Islet precursor cell (in vitro differentiated cells): ENCODE data around the gene MAGI3.
"Not testable (repeated sequence)": the region's sequence is repeated elsewhere in the genome, so short reads cannot be mapped to it uniquely, and the experiment has no call there.

ENCODE experiments used
- DNase-seq: peaks from one replicate; pipeline ENCODE4 v3.0.0-alpha.2; 2018

The MAGI3 gene

DNA sequence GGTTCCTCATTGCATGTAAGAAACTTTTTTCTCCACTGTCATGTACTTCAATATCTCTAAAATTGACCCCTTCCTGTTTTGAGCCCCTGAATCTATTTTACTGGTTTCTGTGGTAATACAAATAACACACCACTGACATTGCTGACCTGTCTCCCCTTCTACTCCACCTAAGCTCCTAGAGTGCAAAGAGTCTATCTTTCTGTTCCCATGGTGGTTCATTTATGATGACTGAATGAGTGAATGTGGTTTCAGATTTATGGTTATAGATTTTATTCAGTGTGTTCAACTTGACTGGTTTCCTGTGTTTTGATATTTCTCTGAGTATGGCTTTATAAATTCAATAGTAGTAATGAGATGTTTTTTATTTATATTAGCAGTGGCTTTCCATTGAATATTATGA lies 127.7 kb downstream of the MAGI3 start:
- no peak for DNase-seq

DNA sequence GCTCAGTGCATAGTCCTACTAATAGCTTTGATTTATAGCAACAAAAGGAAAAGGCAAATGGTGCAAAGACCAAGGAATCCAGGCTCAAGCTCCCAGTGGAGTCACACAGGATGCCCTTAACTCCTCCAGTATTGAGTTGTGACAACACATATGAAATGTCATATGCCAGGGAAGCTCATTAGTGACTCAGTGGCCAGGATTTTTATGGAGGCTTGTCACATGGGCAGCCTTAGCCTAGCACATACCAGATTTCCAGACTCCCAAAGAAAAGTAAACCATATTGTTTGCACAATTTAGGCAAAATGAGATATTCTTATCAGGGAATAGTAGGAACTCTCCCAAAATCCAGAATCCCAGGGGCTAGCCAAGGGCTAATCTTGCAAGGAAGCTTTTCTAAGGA lies 129.2 kb downstream of the MAGI3 start:
- no peak for DNase-seq

DNA sequence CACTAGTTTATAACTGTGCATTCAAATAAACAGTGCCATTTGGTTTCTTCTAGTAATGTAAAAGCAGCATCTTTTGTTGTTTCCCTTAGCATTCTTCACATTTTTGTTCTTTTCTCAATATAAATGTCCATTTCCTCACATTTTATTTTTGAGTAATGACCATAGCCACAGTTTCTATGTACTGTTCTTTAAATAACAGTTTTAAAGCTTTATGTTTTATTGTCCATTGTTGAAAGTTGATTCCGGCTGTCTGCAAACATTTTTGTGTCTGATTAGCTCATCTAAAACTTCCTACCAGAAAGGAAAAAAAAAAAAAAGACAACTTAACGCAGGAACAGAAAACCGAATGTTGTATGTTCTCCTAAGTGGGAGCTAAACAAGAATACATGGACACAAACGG lies 139.7 kb downstream of the MAGI3 start:
- no peak for DNase-seq

DNA sequence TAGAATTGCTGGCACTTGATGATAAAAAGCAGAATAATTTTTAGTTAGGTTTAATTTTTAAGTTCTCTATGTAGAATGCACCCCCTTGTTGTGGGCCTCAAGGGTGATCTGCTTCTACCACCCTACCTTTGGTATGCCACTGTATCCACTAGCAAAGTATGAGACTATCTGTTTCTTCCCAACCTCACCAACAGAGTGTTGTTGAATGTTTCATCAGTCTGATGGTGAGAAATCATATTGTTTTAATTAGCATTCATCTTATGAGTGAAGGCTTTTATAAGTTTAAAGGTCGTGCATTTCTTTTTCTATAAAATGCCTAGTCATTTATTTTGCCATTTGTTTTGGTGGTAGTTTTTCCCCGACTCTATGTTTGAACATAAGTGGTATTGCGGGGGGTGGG lies 141.0 kb downstream of the MAGI3 start:
- DNase-seq = no peak

DNA sequence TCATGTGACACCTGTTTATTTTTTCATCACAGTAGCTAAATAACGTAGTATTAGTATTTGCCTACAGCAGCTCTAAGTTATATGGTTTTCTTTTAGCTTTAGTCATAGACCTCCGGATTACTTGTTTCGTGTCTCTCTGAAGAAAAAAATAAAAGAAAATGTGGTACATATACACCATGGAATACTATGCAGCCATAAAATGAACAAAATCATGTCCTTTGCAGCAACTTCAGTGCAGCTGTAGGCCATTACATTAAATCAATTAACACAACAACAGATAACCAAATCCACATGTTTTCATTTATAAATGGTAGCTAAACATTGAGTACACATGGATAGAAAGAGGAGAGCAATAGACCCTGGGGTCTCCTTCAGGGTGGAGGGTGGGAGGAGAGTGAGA lies 142.7 kb downstream of the MAGI3 start:
- DNase-seq = no peak

DNA sequence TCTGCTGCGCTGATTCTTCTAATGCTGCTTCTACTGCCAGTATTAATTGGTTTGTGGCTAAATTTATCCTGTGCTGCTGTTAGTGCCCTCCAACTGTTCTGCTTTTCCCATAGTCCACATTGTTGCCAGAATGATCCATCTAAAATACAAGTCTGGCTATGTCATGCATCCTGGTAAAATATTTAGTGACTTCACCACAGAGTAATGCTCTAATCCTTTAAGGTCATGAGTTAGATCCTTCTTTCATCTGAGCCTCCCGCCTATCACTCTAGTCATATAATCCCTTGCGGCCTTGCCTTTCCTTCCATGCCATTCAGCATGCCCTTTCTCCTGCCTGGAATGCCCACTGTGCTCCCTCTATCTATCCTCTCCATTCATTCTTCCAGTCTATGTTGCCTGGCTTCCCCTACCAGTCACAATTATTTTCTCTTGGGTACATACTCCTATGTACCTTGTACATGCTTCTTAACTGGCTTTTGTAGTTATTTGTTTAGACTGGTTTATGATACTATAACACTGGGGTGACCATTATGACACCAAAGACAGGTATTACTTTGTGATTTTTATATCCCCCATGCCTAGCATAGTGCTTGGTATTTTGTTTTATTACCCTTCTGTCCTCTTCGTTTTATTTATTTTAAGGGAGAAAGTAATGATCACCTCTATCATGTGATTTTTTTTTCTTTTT lies 144.0 kb downstream of the MAGI3 start:
- peak; percentile 73 for DNase-seq

DNA sequence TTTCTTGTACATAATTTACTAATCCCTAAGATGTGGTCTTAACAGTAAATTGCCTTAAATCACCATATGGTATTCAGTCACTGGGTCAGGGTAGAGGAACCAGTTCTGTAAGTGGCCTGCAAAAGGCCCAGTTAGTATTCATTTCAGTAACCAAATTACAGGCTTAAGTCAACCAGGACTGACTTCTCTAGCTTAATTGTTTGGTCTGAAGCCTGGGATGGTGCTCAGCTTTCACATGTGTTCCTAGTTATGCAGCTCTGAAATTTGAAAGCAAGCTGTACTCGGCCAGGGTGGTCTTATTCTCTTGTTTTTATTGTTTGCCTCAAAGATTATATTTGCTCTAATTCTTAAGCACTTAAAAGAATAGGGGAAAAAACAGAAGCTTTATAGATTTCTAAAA lies 144.6 kb downstream of the MAGI3 start:
- peak; percentile 63 for DNase-seq

DNA sequence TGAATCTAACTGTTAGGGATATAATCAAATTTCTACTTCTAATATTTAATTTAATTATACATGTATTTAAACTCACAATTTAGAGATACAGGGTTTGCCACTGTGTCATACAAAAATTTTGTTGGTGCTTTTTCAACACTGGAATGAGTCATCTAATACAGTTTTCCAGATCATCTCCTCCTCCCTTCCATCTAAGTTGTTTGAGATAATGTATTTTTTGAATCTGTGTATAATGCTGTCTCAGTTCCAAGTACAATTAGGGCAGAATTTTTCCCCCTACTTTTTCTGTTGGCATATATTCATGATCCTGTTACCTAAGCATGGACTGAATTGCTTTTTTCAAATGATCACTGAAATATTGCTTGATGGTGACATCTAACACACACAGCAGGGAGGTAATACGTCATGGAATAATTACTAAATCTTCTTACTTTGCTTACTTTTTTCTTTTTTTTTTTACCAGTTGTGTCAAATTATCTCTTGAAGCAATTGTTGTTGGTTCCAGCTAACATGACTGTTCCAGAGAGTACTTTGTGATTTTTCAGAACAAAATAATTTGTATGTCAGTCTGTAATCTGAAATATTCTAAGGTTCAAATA lies 146.0 kb downstream of the MAGI3 start:
- no peak for DNase-seq

DNA sequence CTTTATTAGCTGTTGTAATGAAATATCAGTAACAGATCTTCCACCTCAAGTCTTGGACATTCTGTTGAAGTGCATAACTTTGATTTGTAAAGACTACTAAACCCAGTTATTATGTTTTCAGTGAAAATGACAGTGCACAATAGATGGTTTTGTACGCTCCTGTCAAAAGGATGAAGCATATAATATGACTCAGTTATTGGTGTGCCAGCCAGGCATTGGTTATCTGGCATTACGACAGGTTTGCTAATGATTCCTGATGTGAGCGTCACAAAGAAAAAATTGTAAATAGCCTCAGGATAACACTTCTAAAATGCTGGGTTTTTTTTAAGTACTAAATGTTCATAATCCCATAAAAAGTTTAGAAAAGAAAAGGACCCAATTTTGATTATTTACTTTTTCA lies 147.9 kb downstream of the MAGI3 start:
- no peak for DNase-seq

DNA sequence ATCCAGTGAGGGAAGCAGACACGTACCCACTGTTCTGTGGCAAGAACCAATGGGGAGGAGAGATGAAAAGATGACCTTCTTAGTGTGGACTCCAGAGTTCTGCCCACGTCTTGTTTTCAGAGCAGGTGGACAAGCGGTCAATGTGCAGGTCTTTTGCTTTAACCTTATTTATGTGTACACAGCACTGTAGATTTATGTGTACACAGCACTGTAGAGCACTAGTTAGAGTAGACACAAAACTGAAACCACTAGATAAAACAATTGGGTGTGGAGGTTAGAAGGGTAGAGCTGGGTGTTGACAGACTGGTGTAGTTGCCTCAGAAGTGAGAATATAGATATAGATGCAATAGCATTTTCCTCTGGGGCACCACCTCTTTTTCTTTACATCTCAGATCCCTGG lies 150.0 kb downstream of the MAGI3 start:
- no peak for DNase-seq

DNA sequence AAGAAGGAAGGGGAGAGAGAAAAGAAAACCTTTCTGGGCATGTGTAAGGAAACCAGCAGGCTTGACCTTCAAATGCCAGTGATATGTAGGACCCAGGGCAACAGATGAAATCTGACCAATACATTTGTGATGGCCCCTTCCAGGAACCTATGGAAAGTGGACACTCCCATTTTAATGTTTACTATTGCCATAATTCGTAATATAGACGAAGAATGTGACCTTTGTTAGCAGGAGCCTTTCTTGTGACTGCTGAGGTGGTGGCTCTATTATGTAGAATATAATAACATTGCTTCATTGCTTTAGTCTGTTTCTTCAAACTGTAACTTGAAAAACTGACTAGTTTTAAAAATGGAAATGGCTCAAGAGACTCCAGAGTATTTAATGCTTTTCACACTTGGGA lies 150.8 kb downstream of the MAGI3 start:
- DNase-seq = no peak

DNA sequence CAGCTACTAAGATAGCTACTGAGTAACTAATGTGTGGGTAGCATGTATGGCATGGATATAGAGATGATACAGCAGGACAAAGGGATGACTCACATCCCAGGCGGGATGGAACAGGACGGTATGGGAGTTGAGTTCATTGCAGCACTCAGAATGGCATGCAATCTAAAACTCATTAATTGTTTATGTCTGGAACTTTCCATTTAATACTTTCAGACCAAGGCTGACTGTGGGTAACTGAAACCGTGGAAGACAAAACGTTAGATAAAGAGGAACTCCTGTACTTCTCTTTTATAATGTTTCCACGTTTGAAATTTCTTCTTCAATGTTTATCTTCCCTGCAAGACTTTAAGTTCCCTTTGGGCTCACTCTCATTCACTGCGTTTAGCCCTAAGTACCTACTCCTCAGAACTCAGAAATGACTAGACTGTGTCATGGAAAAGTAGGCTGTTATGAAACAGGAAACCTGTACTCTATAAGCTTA lies 151.9 kb downstream of the MAGI3 start:
- DNase-seq = peak; percentile 71

DNA sequence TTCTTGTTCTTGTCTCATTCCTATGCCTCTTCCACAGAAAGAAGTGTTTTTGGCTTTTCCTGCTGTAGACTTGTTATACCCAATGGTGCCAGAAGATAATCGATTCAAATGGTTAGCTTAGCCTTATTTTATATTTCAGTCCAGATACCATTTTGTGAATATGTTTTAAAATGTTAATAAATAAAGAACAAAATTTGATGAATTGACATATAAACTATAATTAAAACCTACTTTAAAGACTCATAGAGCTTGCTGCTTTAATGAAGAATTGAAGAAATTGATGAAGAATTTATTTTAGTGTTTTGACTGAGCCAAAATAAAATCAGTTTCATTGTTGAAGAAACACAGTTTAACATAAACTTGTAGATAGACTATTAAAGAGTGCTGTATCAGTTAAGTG lies 152.8 kb downstream of the MAGI3 start:
- DNase-seq = no peak

DNA sequence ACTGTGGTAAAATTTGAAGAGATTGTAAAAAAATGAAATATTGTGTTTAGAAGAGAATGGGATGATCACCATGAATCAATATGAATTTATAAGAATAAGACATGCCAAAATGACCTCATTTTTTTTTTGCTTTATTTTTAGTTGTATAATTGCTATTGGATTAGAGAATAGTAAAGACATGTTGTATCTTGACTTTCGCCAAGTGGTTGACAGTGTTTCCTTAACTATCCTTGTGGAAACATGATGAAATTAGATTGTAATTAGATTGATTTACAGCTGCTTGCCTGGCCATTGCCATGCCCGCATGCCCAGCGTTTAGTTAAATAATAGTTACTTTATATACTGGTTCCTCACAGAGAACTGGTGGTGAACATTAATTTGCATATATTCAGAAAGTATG lies 154.9 kb downstream of the MAGI3 start:
- no peak for DNase-seq

DNA sequence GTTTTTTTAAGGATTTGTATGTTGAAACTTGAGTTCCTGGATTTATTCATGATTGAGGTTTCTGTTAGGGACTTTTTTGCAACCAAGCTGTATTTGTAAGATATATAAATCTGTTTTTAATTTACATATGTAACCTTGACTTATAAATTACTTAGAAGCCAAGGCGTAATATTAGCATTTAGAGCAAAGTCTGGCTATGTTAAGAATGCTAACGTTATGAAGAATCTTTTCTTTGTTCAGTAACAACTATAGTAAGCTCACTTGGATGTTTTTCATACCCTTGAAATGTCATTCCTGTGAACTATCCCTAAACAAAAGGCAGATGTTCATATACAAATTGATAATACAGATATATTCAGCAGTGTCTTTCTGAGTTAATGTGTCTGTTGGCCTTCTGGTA lies 155.3 kb downstream of the MAGI3 start:
- DNase-seq = no peak

DNA sequence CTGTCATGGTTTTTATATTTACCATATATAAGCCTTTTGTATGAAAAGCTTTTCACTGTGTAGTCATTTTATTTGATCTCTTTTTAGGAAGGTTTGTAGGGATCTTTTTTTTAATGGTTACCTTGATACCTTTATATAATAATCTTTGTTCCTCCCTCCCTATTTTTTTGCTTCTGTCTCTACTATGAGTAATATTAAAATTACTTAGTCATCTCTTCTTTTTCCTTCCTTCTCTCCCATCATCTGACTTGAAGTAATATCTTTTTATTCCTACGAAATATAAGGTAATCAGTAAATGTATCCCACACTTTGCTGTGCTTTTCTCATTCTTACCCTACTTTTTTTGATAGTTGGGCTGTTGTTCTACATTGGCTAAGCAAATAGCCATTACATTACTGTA lies 161.4 kb downstream of the MAGI3 start:
- DNase-seq = no peak

DNA sequence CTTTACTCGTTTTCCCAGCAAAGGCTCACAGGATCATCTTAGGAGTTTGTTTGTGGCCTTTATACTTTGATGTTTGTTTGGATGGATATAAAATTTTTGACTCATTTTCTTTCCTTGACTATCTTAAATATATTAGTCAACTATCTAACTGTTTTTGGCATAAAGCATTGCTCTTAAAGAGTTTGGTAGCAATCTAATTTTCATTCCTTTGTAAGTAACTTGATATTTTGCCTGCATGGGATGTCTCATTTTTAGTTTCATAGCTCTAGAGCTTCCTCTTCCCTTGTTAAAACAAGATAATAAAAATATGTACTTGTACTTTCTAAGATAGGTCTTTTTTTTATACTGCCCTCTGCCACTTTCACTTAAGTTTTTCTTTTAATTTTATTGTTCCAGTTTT lies 161.9 kb downstream of the MAGI3 start:
- DNase-seq = no peak

DNA sequence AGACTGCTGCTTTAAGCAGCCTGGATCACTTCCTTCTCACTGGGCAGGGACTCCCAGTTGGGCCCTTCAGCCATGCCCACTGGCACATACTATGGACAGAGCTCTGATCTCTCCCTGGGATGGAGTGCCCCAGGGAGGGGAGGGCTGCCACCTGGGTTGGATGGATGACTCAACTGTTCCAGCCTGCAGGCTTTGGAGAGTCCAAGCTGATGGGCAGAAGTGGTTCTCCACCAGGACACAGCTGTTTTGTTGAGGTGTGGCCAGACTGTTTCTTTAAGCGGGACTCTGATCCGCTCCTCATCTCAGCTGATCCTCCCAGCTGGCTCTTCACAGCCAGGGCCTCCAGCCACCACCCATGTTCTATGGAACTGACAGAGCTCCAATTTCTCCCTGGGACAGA lies 166.9 kb downstream of the MAGI3 start:
- DNase-seq = no peak

DNA sequence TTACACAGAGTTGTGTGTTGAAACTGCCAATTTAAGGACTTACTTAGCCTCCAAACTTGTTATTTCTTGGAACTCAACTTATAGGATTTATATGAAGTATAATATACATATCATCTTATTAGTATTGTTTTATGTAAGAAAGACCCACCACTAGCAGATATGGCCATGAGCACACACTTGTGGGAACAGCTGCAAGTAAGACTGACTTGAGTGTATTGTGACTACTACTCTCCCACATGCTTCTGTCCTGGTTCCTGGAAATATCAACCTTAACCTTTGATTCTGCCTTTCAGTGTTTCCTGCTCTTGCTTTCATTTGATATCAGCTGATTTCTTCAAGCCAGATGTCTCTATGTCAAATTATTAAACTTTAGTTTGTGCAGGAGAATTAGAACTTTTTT lies 175.3 kb downstream of the MAGI3 start:
- no peak for DNase-seq

DNA sequence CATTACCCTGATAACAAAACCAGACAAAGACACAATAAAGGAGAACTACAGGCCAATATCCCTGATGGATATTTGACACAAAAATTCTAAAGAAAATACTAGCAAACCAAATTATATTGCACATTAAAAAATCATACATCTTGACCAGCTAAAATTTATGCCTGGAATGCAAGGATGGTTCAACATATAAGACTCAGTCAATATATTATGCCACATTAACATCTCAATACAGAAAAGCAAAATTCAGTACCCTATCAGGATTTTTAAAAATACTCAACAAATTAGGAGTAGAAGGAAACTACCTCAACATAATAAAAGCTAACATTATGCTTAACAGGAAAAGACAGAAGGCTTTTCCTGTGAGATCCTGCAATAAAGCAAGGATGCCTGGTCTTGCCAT lies 177.1 kb downstream of the MAGI3 start:
- no peak for DNase-seq

DNA sequence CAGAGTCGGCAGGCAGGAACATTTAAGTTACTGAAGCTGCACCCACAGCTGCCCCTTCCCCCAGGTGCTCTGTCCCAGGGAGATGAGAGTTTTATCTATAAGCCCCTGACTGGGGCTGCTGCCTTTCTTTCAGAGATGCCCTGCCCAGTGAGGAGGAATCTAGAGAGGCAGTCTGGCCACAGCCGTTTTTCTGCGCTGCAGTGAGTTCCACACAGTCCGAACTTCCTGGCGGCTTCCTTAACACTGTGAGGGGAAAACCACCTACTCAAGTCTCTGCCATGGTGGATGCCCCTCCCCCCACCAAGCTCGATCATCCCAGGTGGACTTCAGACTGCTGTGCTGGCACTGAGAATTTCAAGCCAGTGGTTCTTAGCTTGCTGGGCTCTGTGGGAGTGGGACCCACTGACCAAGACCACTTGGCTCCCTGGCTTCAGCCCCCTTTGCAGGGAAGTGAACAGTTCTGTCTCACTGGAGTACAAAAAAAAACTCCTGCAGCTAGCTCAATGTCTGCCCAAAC lies 185.5 kb downstream of the MAGI3 start:
- DNase-seq = not testable (repeated sequence)

DNA sequence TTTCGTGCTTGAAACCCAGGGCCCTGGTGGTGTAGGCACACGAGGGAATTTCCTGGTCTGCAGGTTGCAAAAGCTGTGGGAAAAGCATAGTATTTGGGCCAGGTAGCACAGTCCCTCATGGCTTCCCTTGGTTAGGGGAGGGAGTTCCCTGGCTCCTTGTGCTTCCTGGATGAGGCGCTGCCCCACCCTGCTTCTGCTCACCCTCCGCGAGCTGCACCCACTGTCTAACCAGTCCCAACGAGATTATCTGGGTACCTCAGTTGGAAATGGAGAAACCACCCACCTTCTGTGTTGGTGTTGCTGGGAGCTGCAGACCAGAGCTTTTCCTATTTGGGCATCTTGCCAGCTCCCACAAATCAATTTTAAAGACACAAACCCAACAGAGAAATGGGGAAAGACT lies 186.0 kb downstream of the MAGI3 start:
- DNase-seq = no peak

DNA sequence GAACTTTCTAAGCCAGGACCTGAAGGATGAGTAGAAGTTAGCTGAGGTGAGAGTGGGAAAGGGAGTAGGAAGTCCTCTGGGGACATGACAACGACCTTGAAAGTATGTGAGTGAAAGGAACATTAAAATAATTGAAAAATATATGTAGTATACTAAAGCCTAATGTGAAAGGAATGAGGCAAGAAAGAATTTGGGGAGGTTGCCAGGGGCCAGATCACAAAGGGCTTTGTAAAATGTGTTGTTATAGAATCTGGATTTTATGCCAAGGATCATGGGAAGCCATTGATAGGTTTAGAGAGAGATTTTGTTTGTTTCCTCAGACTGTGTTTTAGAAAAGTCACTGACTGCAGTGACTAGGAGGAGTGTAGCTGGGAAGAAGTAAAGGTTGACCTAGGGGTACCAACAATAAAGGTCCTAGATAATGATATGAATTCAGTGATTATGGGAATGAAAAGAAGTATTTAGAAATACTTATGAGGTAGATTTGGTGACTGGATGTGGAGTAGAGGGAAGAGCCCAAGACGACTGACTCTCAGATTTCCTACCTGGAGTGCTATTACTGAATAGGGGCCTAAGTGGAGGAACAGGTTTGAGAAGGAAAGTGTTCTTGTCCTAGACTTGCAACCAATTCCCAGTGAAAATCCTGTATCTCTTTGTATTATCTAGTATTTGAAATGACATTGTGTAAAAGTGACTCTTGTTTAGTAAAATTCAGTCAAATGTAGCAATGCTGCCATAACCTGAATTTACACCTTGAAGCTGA lies 189.1 kb downstream of the MAGI3 start:
- DNase-seq = no peak

DNA sequence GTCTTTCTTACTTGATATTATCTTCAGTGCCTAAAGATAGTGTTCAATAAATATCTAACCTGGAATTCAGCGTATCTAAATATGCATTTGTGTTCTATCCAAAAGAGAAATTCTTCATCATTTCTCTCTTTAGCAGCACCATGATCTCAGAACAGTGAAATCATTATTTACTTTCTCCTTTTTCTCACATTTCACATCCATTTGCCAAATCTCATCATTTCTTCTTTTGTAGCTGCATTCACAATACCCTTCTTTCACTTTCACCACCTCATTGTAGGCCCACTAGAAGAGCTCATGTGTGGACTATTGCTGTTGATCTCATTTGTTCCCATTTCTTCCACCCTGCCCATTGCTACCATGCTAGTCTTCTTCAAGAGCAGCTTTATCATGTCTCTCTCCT lies 191.0 kb downstream of the MAGI3 start:
- no peak for DNase-seq
